Naive thymus-derived CD8-positive, alpha-beta T cell (primary cell): ENCODE results near the gene INO80. TPM values are rescaled to one million over a fixed set of nuclear protein-coding genes. Genes with fewer than 3 reads are reported as not detected.
"Not testable (repeated sequence)": the region's sequence is repeated elsewhere in the genome, so short reads cannot be mapped to it uniquely, and the experiment has no call there.

ENCODE experiments used
- ATAC-seq, 2 donors: fragments of 150-1000 bp; cut with Tn5 transposase in 1 of 2; sonication (Bioruptor Pico), chemical (Tn5 transposase) in 1 of 2; 1 replicate in 1 of 2; 2 replicates in 1 of 2; pipeline ENCODE4 v1.10.0; 2021; ENCODE audit warnings: mild to moderate bottlenecking in 2 of 2, moderate library complexity in 2 of 2
- POLR2A ChIA-PET: fragments of 350-600 bp; sonication (Branson Sonifier 250); formaldehyde crosslinking; loops from one replicate; lab custom pipeline; 2021; ENCODE audit warnings: antibody characterized with exemption; lab: Charles Lee
- DNase-seq, 10 donors: peaks; one replicate each; pipeline versions ENCODE4 v3.0.0 to v3.0.0-alpha.2; 2020 to 2022
- H3K27ac Mint-ChIP-seq, 10 donors: one replicate each; pipeline ENCODE4 v1.8.0; 2020 to 2022; ENCODE audit warnings: mild to moderate bottlenecking in 10 of 10, mixed read lengths in 10 of 10, moderate library complexity in 4 of 10, inconsistent platforms in 1 of 10
- H3K27me3 Mint-ChIP-seq, 5 donors: one replicate each; pipeline ENCODE4 v1.8.0; 2021 to 2022; ENCODE audit warnings: mixed read lengths in 5 of 5
- H3K36me3 Mint-ChIP-seq, 3 donors: one replicate each; pipeline ENCODE4 v1.8.0; 2020 to 2022; ENCODE audit warnings: mixed read lengths in 3 of 3, mild to moderate bottlenecking in 2 of 3, inconsistent platforms in 1 of 3
- H3K4me1 Mint-ChIP-seq, 4 donors: one replicate each; pipeline ENCODE4 v1.8.0; 2021 to 2022; ENCODE audit warnings: mixed read lengths in 4 of 4
- H3K4me3 Mint-ChIP-seq, 10 donors: one replicate each; pipeline ENCODE4 v1.8.0; 2020 to 2022; ENCODE audit warnings: mild to moderate bottlenecking in 10 of 10, mixed read lengths in 10 of 10, moderate library complexity in 6 of 10, inconsistent platforms in 1 of 10
- H3K9me3 Mint-ChIP-seq, 9 donors: one replicate each; pipeline ENCODE4 v1.8.0; 2020 to 2022; ENCODE audit warnings: mixed read lengths in 9 of 9, mild to moderate bottlenecking in 3 of 9, inconsistent platforms in 1 of 9, moderate library complexity in 1 of 9
- polyA plus RNA-seq, 3 donors: library from polyadenylated mRNA; unstranded; fragments of 300-500 nt; fragmentation: Illumina TruSeq; gene quantifications; one replicate each; pipeline ENCODE4 v1.2.3, GENCODE V29; 2021
- total RNA-seq, 8 experiments: library from RNA in 2 of 8; stranded (reverse) in 2 of 8; gene quantifications; one replicate each; pipeline ENCODE4 v1.2.3 and lab custom pipeline; 2021 to 2026

INO80 gene
- 10 to 100 TPM; 34.3 to 38.2 TPM for total RNA-seq
- 1 to 10 TPM; 2.2 to 8.0 (median 4.5) TPM for polyA plus RNA-seq
- 103 to 148 (median 112) reads per million in 6 experiments for total RNA-seq (lab: John Stamatoyannopoulos, UW)

- H3K4me3 Mint-ChIP-seq = peak within 1 kb of the TSS; percentile 91 to 99 (median 96)
- H3K4me1 Mint-ChIP-seq = peaks cover 6 to 39% (median 35%) of the 10 kb centered on the region in 4 donors
- ATAC-seq (peak; percentile 79 to 81), DNase-seq (peak; percentile 89 to 100 (median 95))
- H3K27ac Mint-ChIP-seq = peak within 1 kb of the TSS; percentile 97 to 100 (median 100)
- peaks cover 0 to 5% (median 0%) of the 10 kb centered on the region in 3 donors for H3K36me3 Mint-ChIP-seq
- POLR2A ChIA-PET = interaction anchor here (0.5 to 1.5 kb wide), 12 partner anchors 19 to 1157 kb away, joined by 3 to 10 read pairs (median 4); partner anchors contain the start of genes CHAC1, CHP1, EXD1 and GANC
- no peaks in the 10 kb centered on the region for H3K27me3 Mint-ChIP-seq
- no peaks in the 10 kb centered on the region for H3K9me3 Mint-ChIP-seq
These were observed at the start of gene INO80 for GRCh38 chr15:41116116-41116961. Gene INO80 (minus strand): TSS chr15:41116280. CDS start chr15:41096310, 19,970 bp downstream.

- Mint-ChIP-seq H3K9me3 (no peaks in the 10 kb centered on the region), H3K27ac (peak overlapping the region in 1 of 10 donors; percentile 2), H3K36me3 (no peaks in the 10 kb centered on the region), H3K4me1 (peaks cover 2 to 7% (median 4%) of the 10 kb centered on the region in 4 donors), H3K27me3 (peaks cover 0 to 6% (median 0%) of the 10 kb centered on the region in 5 donors), H3K4me3 (no peak overlapping the region)
- ATAC-seq (no peak), DNase-seq (no peak)
- POLR2A ChIA-PET = no interaction called here
These were observed 45.7 kb upstream of the INO80 start for GRCh38 chr15:41161736-41162135.

DNA sequence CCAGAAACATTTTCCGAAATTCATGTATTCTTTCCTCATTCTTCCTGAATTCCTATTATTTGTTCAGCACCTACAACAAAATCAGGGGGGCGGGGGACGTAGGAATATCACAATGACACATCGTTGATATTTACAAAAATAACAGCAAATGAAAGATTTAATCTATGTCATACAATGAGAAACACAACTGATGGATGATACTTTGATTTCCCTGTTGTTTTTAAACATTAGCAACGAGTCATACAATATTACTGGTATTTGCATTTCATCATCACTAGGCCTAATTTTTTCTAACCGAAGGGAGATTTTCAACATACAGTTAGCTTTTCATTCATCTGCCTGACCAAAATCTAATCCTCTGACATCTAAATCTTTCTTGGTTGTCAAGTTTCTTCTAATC is 45.3 kb upstream of the INO80 start:
- Mint-ChIP-seq H3K27ac (peak overlapping the region in 1 of 10 donors; percentile 2), H3K4me3 (no peak overlapping the region), H3K27me3 (peaks cover 0 to 6% (median 0%) of the 10 kb centered on the region in 5 donors), H3K36me3 (no peaks in the 10 kb centered on the region), H3K9me3 (no peaks in the 10 kb centered on the region), H3K4me1 (peaks cover 2 to 7% (median 4%) of the 10 kb centered on the region in 4 donors)
- DNase-seq (no peak), ATAC-seq (no peak)
- POLR2A ChIA-PET = no interaction called here

GRCh38 chr15:41160639-41161315 is 44.7 kb upstream of the INO80 start:
- DNase-seq = no peak
- POLR2A ChIA-PET = no interaction called here
- Mint-ChIP-seq H3K36me3 (no peaks in the 10 kb centered on the region), H3K27me3 (peaks cover 0 to 5% (median 0%) of the 10 kb centered on the region in 5 donors), H3K27ac (peak overlapping the region in 1 of 10 donors; percentile 3), H3K9me3 (no peaks in the 10 kb centered on the region), H3K4me1 (peaks cover 2 to 7% (median 4%) of the 10 kb centered on the region in 4 donors), H3K4me3 (no peak overlapping the region)
- ATAC-seq = no peak

DNA sequence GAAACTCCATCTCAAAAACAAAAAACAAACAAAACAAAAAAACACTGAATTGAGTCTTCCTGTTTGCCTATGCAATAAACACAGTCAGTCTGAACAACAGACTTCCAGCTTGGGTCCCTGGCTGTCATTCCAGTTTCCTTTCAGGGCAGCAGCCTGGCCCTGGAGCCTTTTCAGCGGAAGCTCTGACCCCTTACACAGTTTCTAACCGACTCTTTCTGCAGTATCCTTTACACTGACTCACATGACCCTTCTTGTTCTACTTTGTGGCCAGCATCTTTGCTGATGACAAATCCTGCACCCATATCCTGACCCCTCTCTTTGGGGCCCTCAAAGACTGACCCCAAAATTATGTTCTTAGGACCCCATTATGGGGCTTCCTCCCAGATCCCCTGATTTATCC is 38.3 kb upstream of the INO80 start:
- no peak overlapping the region for H3K27ac Mint-ChIP-seq
- H3K27me3 Mint-ChIP-seq = peaks cover 0 to 6% (median 0%) of the 10 kb centered on the region in 5 donors
- POLR2A ChIA-PET = no interaction called here
- DNase-seq (no peak), ATAC-seq (no peak)
- H3K36me3 Mint-ChIP-seq = no peaks in the 10 kb centered on the region
- H3K4me1 Mint-ChIP-seq = peaks cover 0 to 3% (median 0%) of the 10 kb centered on the region in 4 donors
- no peaks in the 10 kb centered on the region for H3K9me3 Mint-ChIP-seq
- no peak overlapping the region for H3K4me3 Mint-ChIP-seq

DNA sequence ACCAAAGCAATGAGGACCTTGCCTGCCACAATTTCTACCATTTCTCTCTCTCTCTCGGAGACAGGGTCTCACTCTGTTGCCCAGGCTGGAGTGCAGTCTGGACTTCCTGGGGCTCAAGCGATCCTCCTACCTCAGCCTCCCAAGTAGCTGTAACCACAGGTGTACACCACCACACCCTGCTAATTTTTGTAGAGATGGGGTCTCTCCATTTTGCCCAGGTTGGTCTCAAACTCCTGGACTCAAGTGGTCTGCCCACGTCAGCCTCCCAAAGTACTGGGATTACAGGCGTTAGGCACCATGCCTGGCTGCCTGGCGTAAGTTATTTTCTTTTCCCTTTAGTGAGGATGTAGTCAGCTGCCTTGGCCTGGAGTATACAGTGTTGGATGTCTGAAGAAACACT is 37.7 kb upstream of the INO80 start:
- Mint-ChIP-seq H3K9me3 (no peaks in the 10 kb centered on the region), H3K4me3 (no peak overlapping the region), H3K27ac (no peak overlapping the region), H3K36me3 (no peaks in the 10 kb centered on the region), H3K4me1 (peaks cover 0 to 3% (median 0%) of the 10 kb centered on the region in 4 donors), H3K27me3 (peaks cover 0 to 3% (median 0%) of the 10 kb centered on the region in 5 donors)
- DNase-seq (no peak), ATAC-seq (no peak)
- POLR2A ChIA-PET = no interaction called here

- Mint-ChIP-seq H3K27ac (no peak overlapping the region), H3K27me3 (peaks cover 0 to 3% (median 0%) of the 10 kb centered on the region in 5 donors), H3K4me3 (no peak overlapping the region), H3K36me3 (no peaks in the 10 kb centered on the region), H3K9me3 (no peaks in the 10 kb centered on the region), H3K4me1 (peaks cover 0 to 3% (median 0%) of the 10 kb centered on the region in 4 donors)
- DNase-seq (no peak), ATAC-seq (no peak)
- POLR2A ChIA-PET = no interaction called here
These were observed 35.4 kb upstream of the INO80 start for GRCh38 chr15:41151451-41152005.

DNA sequence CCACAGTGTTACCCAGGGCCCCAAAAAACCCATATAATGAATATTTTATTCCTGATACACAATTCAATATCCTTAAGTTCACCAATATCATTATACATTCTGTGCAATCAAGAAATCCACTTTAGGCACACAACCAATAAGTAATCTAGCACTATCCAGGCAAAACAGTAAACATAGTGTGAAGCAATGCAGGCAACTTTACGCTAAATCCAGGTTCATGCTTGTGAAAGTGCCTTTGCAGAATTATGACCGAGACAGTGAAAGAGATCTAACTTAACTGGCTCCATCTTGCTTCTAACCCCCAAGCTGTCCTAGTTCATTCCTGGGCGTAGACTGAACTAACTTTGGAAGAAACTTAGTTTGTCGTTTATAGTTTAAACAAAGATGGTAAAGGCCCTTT is 34.2 kb upstream of the INO80 start:
- Mint-ChIP-seq H3K9me3 (no peaks in the 10 kb centered on the region), H3K27me3 (peaks cover 0 to 3% (median 0%) of the 10 kb centered on the region in 5 donors), H3K4me3 (no peak overlapping the region), H3K4me1 (peaks cover 0 to 3% (median 0%) of the 10 kb centered on the region in 4 donors), H3K27ac (no peak overlapping the region), H3K36me3 (no peaks in the 10 kb centered on the region)
- DNase-seq (no peak), ATAC-seq (no peak)
- POLR2A ChIA-PET = no interaction called here

- no peak for ATAC-seq
- no peak overlapping the region for H3K27ac Mint-ChIP-seq
- DNase-seq = no peak
These were observed 32.0 kb upstream of the INO80 start for GRCh38 chr15:41148065-41148464.

DNA sequence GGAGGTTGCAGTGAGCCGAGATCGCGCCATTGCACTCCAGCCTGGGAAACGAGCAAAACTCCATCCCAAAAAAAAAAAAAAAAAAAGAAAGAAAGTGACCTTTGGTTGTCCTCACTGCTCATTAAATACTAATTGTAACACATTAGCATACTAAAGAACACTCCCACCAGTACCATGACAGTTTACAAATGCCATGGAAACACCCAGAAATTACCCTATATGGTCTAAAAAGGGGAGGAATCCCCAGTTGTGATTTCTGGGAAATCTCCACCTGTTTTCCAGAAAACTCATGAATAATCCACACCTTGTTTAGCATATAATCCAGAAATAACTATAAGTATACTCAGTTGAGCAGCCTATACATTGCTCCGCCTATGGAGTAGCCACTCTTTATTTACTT is 23.5 kb upstream of the INO80 start:
- Mint-ChIP-seq H3K9me3 (no peaks in the 10 kb centered on the region), H3K36me3 (no peaks in the 10 kb centered on the region), H3K4me1 (no peaks in the 10 kb centered on the region), H3K27ac (no peak overlapping the region), H3K4me3 (no peak overlapping the region), H3K27me3 (no peaks in the 10 kb centered on the region)
- DNase-seq (no peak), ATAC-seq (no peak)
- POLR2A ChIA-PET = no interaction called here

More at GRCh38 chr15:41148065-41148464, 32.0 kb upstream of the INO80 start:
- Mint-ChIP-seq H3K9me3 (no peaks in the 10 kb centered on the region), H3K36me3 (no peaks in the 10 kb centered on the region), H3K27me3 (no peaks in the 10 kb centered on the region), H3K4me1 (peaks cover 0 to 3% (median 0%) of the 10 kb centered on the region in 4 donors), H3K4me3 (no peak overlapping the region)
- POLR2A ChIA-PET = no interaction called here

GRCh38 chr15:41139112-41139511 is 23.0 kb upstream of the INO80 start:
- H3K36me3 Mint-ChIP-seq, DNase-seq, H3K27me3 Mint-ChIP-seq, H3K9me3 Mint-ChIP-seq, POLR2A ChIA-PET, H3K4me1 Mint-ChIP-seq, H3K27ac Mint-ChIP-seq, ATAC-seq, H3K4me3 Mint-ChIP-seq: not testable (repeated sequence)

- POLR2A ChIA-PET, H3K9me3 Mint-ChIP-seq, DNase-seq, H3K36me3 Mint-ChIP-seq, H3K4me1 Mint-ChIP-seq, ATAC-seq, H3K27ac Mint-ChIP-seq, H3K4me3 Mint-ChIP-seq: not testable (repeated sequence)
- H3K27me3 Mint-ChIP-seq = peaks cover 2 to 14% (median 9%) of the 10 kb centered on the region in 5 donors
These were observed 19.5 kb upstream of the INO80 start for GRCh38 chr15:41135580-41135979.
